Activated naive CD4-positive, alpha-beta T cell treated with anti-CD3 and anti-CD28 coated beads, Interleukin-2, amount 10 ng/mL, durations not matched to agents 5 hours and 36 hours (primary cell): ENCODE results near the gene KDM5D. TPM values are rescaled to one million over a fixed set of nuclear protein-coding genes. Genes with fewer than 3 reads are reported as not detected.

ENCODE experiments used
- total RNA-seq, 2 experiments: library from RNA; stranded (reverse); gene quantifications; one replicate each; pipeline ENCODE4 v1.2.3, GENCODE V29; 2021

The KDM5D gene
- 10 to 100 TPM; 73.0 to 74.2 TPM for total RNA-seq

DNA sequence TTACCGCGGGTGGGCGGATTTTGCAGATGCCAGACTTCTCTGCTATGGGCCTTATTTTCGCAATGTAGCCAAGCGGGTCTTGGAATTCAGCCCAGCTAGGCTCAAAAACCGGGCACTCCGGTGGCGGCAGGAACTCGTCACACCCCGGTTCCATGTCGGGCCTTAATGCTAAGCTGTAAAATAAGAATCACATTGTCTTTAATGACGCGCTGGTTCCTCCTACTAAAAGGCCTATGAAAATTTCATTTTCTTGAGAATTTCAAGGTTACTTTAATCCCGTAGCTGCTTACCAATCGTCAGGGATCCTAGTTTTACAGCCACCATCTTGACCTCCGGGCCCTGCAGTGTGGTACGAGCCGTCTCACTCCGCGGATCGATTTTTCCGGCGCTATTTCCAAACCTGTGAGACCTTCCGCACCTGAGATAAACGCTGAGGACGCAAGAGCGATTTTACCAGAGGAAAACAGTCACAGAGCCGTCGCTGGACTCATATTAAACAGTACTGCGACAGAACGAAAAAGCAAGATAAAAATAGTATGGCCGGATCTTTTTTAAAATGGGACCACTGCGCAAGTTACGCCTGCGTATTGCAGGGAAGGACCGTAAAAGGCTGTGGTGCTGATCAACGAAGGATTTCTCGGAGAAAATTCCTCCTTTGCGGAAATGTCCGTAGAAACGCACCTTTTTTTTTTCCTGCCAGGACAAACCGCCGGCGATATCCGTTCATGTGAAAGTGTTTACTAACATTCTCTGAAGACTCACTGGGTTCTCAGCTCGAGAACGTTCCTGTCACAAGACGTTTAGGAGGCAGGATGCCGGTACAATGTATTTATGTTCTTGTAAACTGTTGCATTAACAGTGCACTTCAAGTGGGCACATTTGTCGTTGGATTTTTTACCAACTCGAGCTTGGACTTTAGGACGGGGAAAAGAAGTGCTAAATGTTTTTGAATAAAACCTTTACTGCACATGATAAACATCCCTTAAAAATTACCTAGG is at the start of gene KDM5D:
TSS of gene KDM5D (minus strand) at position 346 of the 998 bp plus-strand sequence. CDS start at position 154, 192 bp downstream.

